B cell (primary cell): ENCODE results near the gene GYG2. TPM values are rescaled to one million over a fixed set of nuclear protein-coding genes. Genes with fewer than 3 reads are reported as not detected.

Source experiments
- ATAC-seq: fragments of 200-7000 bp; cut with Tn5 transposase; one replicate; pipeline ENCODE4 v1.10.0; 2021; ENCODE audit warnings: low read depth, mild to moderate bottlenecking, moderate number of reproducible peaks, moderate library complexity
- CTCF ChIA-PET: fragments of 350-600 bp; sonication (Branson Sonifier 250); formaldehyde crosslinking; loops from one replicate; lab custom pipeline; 2021; ENCODE audit warnings: antibody characterized with exemption, inconsistent platforms; lab: Charles Lee
- POLR2A ChIA-PET: fragments of 350-600 bp; sonication (Branson Sonifier 250); formaldehyde crosslinking; loops from one replicate; lab custom pipeline; 2021; ENCODE audit warnings: antibody characterized with exemption; lab: Charles Lee
- DNase-seq: peaks from one replicate; pipeline ENCODE4 v3.0.0; 2013
- H2AFZ ChIP-seq: 2 replicates; pipeline ENCODE4 v1.6.1; 2012; ENCODE audit warnings: mild to moderate bottlenecking, low read depth, low read length; ENCODE audit not compliant: insufficient read depth, poor library complexity, severe bottlenecking
- H3K27ac ChIP-seq, 2 donors: 1 replicate in 1 of 2; 2 replicates in 1 of 2; pipeline ENCODE4 v1.5.1; 2012 to 2013; ENCODE audit warnings: low read length in 2 of 2, mild to moderate bottlenecking in 2 of 2, moderate library complexity in 1 of 2
- H3K27me3 ChIP-seq, 4 experiments: fragments of 200-600 bp in 1 of 4; sonication (generic) in 1 of 4; replicated peaks in 1 of 4; 1 replicate in 2 of 4; 2 replicates in 2 of 4; pipeline versions ENCODE4 v1.6.1 to v1.7.0; 2013 to 2016; ENCODE audit warnings: low read length in 3 of 4, mild to moderate bottlenecking in 2 of 4, mixed read lengths in 1 of 4, moderate library complexity in 1 of 4; ENCODE audit not compliant: insufficient read depth in 4 of 4, control insufficient read depth in 3 of 4; ENCODE audit errors: control extremely low read depth in 1 of 4
- H3K36me3 ChIP-seq, 2 experiments: replicated peaks in 1 of 2; 1 replicate in 1 of 2; 2 replicates in 1 of 2; pipeline versions ENCODE4 v1.6.1 to v1.7.1; 2013; ENCODE audit warnings: low read length in 1 of 2; ENCODE audit not compliant: insufficient read depth in 2 of 2, control insufficient read depth in 1 of 2; ENCODE audit errors: control extremely low read depth in 1 of 2, extremely low read depth in 1 of 2
- H3K4me1 ChIP-seq, 2 donors: fragments of 200-600 bp in 1 of 2; sonication (generic) in 1 of 2; 1 replicate in 1 of 2; 2 replicates in 1 of 2; pipeline versions ENCODE4 v1.5.1 to v1.6.1; 2013 to 2017; ENCODE audit warnings: low read length in 2 of 2; ENCODE audit not compliant: control insufficient read depth in 2 of 2, insufficient read depth in 2 of 2
- H3K4me2 ChIP-seq: replicated peaks from 2 replicates; pipeline ENCODE3; 2012; ENCODE audit warnings: mild to moderate bottlenecking, low read depth, low read length; ENCODE audit not compliant: poor library complexity, severe bottlenecking
- H3K4me3 ChIP-seq, 5 experiments: fragments of 200-600 bp in 1 of 5; sonication (generic) in 1 of 5; 1 replicate in 3 of 5; 2 replicates in 2 of 5; pipeline versions ENCODE4 v1.5.1 to v1.7.0; 2011 to 2016; ENCODE audit warnings: low read length in 4 of 5, mild to moderate bottlenecking in 4 of 5, low read depth in 2 of 5, control low read depth in 1 of 5, moderate library complexity in 1 of 5; ENCODE audit not compliant: insufficient read depth in 1 of 5; ENCODE audit errors: control extremely low read depth in 1 of 5, extremely low read depth in 1 of 5
- H3K79me2 ChIP-seq: fragments of 200-600 bp; sonication (generic); one replicate; pipeline ENCODE4 v1.6.0; 2016; ENCODE audit warnings: low read length; ENCODE audit not compliant: control insufficient read depth, insufficient read depth
- H3K9ac ChIP-seq: fragments of 200-600 bp; sonication (generic); 2 replicates; pipeline ENCODE4 v1.6.1; 2017; ENCODE audit warnings: mild to moderate bottlenecking, low read length, moderate library complexity
- H3K9me3 ChIP-seq, 3 donors: one replicate each; pipeline versions ENCODE4 v1.6.1 to v1.7.1; 2013; ENCODE audit warnings: low read length in 2 of 3; ENCODE audit not compliant: control insufficient read depth in 2 of 3, insufficient read depth in 1 of 3; ENCODE audit errors: control extremely low read depth in 1 of 3
- H4K20me1 ChIP-seq: 2 replicates; pipeline ENCODE4 v1.6.0; 2012; ENCODE audit warnings: mild to moderate bottlenecking, low read length; ENCODE audit not compliant: insufficient read depth, control insufficient read depth, poor library complexity, severe bottlenecking
- H3K27ac Mint-ChIP-seq: one replicate; pipeline ENCODE4 v1.8.0; 2021; ENCODE audit warnings: mixed read lengths
- H3K27me3 Mint-ChIP-seq: one replicate; pipeline ENCODE4 v1.8.0; 2021; ENCODE audit warnings: mixed read lengths
- H3K4me1 Mint-ChIP-seq: one replicate; pipeline ENCODE4 v1.8.0; 2021; ENCODE audit warnings: mixed read lengths
- H3K4me3 Mint-ChIP-seq: one replicate; pipeline ENCODE4 v1.8.0; 2021; ENCODE audit warnings: mixed read lengths
- H3K9me3 Mint-ChIP-seq: one replicate; pipeline ENCODE4 v1.8.0; 2022; ENCODE audit warnings: mixed read lengths; ENCODE audit not compliant: insufficient read depth
- EZH2 ChIP-seq: IDR thresholded peaks from 2 replicates; pipeline ENCODE4 v1.6.1; 2012; ENCODE audit warnings: borderline replicate concordance, low read depth, mild to moderate bottlenecking, moderate library complexity, low read length; ENCODE audit not compliant: insufficient read depth, poor library complexity, severe bottlenecking
- WGBS: methylation state at CpG from one replicate; pipeline ENCODE4 v1.1.5; 2013; ENCODE audit warnings: missing lambda C conversion rate; ENCODE audit not compliant: insufficient coverage; 5-methylcytosine and 5-hydroxymethylcytosine counted together
- intact Hi-C: fragments of 100-400 bp; cut with micrococcal nuclease; formaldehyde crosslinking; loops from one replicate; pipeline ENCODE4 v1.10.0; 2022
- polyA plus RNA-seq: library from polyadenylated mRNA; depleted of rRNA; stranded (reverse); fragments of >200 nt; gene quantifications from 2 replicates; pipeline ENCODE4 v1.2.3, GENCODE V29; 2012
- total RNA-seq, 2 donors: library from RNA; stranded (reverse); fragments of 120-200 nt in 1 of 2; gene quantifications; 1 replicate in 1 of 2; 2 replicates in 1 of 2; pipeline versions ENCODE4 v1.2.3 to v1.2.4, GENCODE V29; 2013 to 2022
- TF ChIP-seq, protein P1 (sequence below): fragments of 200-600 bp; IDR thresholded peaks from one replicate; pipeline ENCODE4 v1.8.0; 2022; ENCODE audit warnings: antibody characterized with exemption, mild to moderate bottlenecking

GYG2 gene
- total and polyA plus RNA-seq, 2 donors (not counting 1 experiment from before 2014, with no cell fraction given) = not detected

DNA sequence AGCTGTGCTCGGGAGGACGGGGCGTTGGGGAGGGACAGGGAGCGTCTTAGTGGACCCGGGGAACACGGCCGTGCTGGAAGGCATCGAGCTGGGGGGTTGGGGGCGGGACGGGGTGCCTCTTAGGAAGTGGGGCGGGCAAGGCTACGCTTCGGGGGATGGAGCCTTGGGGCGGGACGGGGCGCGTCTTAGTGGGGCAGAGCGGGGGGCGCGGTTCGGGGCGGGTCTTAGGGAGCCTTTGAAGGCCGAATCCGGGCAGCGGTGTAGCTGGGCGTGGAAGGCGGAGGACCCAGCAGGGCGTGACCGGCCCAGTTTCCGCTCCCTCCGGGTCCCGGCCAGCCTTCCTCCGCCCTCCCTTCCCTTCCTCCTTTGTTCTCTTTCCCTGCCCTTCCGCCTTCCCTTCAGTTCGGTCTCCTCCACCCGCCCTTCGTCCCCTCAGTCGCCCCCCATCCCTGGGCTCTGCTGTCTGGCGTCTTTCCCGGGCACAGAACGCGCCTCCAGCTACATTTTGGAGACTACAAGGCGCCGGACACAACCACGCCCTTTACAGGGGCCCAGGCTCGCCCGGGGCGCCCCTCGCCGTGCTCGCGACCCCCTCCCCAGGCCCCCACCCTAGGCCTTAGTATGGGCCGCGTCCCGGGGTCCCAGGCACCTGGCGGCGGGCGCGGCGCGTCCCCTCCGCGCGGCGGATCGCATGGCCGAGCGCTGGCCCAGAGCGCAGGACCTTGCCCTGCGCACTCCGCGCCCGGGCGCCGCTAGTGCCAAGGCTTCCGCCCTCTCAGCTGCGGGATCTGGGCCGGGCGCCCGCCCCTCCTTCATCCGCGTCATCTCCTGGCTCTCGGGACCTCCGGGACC lies 100.1 kb downstream of the GYG2 start, which contains the start of gene ARSD:
Gene ARSD (minus strand): TSS at position 757 of the 852 bp plus-strand sequence. CDS start 64 bp downstream, at position 693.
- H4K20me1 ChIP-seq = no peaks in the 10 kb centered on the region
- H3K27me3 ChIP-seq = no peaks in the 10 kb centered on the region
- H3K4me2 ChIP-seq = peak within 1 kb of the TSS; percentile 89
- H2AFZ ChIP-seq = peak within 1 kb of the TSS; percentile 84
- DNase-seq (peak; percentile 71), ATAC-seq (peak; percentile 96)
- H3K9me3 ChIP-seq = peaks cover 0 to 7% (median 0%) of the 10 kb centered on the region in 3 donors
- H3K9ac ChIP-seq = peak within 1 kb of the TSS; percentile 70
- Mint-ChIP-seq H3K9me3 (no peaks in the 10 kb centered on the region), H3K27ac (peak within 1 kb of the TSS; percentile 96), H3K4me3 (peak within 1 kb of the TSS; percentile 91), H3K27me3 (no peaks in the 10 kb centered on the region), H3K4me1 (peaks cover 4% of the 10 kb centered on the region)
- H3K4me3 ChIP-seq = peak within 1 kb of the TSS; percentile 15 to 76 (median 68)
- H3K27ac ChIP-seq = peak within 1 kb of the TSS; percentile 76 to 79
- H3K79me2 ChIP-seq = no peaks in the 10 kb centered on the region
- under 1% methylated on average over 73 of the region's 84 CpGs for WGBS
- intact Hi-C loops = loop anchor here (5.0 kb wide), 2 partner anchors 237 to 783 kb away; partner anchors contain the start of genes CD99 and PRKX
- TF ChIP-seq EZH2 = no peak
- TF ChIP-seq, protein P1, sequence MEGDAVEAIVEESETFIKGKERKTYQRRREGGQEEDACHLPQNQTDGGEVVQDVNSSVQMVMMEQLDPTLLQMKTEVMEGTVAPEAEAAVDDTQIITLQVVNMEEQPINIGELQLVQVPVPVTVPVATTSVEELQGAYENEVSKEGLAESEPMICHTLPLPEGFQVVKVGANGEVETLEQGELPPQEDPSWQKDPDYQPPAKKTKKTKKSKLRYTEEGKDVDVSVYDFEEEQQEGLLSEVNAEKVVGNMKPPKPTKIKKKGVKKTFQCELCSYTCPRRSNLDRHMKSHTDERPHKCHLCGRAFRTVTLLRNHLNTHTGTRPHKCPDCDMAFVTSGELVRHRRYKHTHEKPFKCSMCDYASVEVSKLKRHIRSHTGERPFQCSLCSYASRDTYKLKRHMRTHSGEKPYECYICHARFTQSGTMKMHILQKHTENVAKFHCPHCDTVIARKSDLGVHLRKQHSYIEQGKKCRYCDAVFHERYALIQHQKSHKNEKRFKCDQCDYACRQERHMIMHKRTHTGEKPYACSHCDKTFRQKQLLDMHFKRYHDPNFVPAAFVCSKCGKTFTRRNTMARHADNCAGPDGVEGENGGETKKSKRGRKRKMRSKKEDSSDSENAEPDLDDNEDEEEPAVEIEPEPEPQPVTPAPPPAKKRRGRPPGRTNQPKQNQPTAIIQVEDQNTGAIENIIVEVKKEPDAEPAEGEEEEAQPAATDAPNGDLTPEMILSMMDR = no peak
- H3K36me3 ChIP-seq = no peaks in the 10 kb centered on the region
- CTCF ChIA-PET = interaction anchor here (0.9 kb wide), 1 partner anchor 883 kb away, joined by 3 read pairs; no protein-coding TSS in a partner anchor
- POLR2A ChIA-PET = interaction anchor here (0.6 kb wide), 1 partner anchor 735 kb away, joined by 4 read pairs; no protein-coding TSS in a partner anchor
- H3K4me1 ChIP-seq = no peaks in the 10 kb centered on the region

DNA sequence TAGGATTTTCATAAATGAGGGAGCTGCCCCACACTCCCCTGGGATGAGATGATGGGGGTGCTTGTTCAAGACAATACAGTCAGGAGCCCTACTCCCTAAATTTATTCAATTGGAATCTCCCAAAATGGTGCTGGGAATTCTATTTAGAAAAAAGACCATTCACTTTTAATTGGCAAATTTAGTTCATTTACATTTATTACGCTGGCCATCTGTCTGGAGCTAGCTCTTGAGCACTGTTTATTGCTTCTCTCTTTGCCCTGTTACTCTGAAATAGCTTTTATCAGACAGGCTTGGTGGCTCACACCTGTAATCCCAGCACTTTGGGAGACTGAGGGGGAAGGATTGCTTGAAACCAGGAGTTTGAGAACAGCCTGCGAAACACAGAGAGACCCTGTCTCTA lies 102.4 kb downstream of the GYG2 start:
- Mint-ChIP-seq H3K27ac (no peak overlapping the region), H3K4me1 (peaks cover 4% of the 10 kb centered on the region), H3K9me3 (no peaks in the 10 kb centered on the region), H3K4me3 (no peak overlapping the region), H3K27me3 (no peaks in the 10 kb centered on the region)
- CTCF ChIA-PET = no interaction called here
- H3K9ac ChIP-seq = no peak overlapping the region
- H3K36me3 ChIP-seq = no peaks in the 10 kb centered on the region
- POLR2A ChIA-PET = no interaction called here
- H2AFZ ChIP-seq = no peak overlapping the region
- ATAC-seq (no peak), DNase-seq (no peak)
- intact Hi-C loops = no loop called here
- H3K9me3 ChIP-seq = peaks cover 0 to 7% (median 0%) of the 10 kb centered on the region in 3 donors
- WGBS = no CpG with 5 or more reads among the region's 2 CpGs
- H3K27ac ChIP-seq = no peak overlapping the region
- H3K79me2 ChIP-seq = no peaks in the 10 kb centered on the region
- no peak for TF ChIP-seq EZH2
- TF ChIP-seq, protein P1 = no peak
- H3K4me2 ChIP-seq = no peak overlapping the region
- no peaks in the 10 kb centered on the region for H3K4me1 ChIP-seq
- no peaks in the 10 kb centered on the region for H3K27me3 ChIP-seq
- no peaks in the 10 kb centered on the region for H4K20me1 ChIP-seq
- H3K4me3 ChIP-seq = no peak overlapping the region
